HUDEP-2 (cell line): ENCODE data around the gene KIF12.
"Not testable (repeated sequence)": the region's sequence is repeated elsewhere in the genome, so short reads cannot be mapped to it uniquely, and the experiment has no call there.

Source experiments
- DNase-seq, 76 experiments: peaks; one replicate each; lab custom pipeline; 2025; ENCODE audit not compliant: unreplicated experiment in 76 of 76; lab: John Stamatoyannopoulos, UW

KIF12 gene

GRCh38 chr9:114086009-114086408, 13.1 kb downstream of the KIF12 start:
- no peak for DNase-seq

- DNase-seq = no peak
Observed at GRCh38 chr9:114085387-114085789, 13.7 kb downstream of the KIF12 start.

DNA sequence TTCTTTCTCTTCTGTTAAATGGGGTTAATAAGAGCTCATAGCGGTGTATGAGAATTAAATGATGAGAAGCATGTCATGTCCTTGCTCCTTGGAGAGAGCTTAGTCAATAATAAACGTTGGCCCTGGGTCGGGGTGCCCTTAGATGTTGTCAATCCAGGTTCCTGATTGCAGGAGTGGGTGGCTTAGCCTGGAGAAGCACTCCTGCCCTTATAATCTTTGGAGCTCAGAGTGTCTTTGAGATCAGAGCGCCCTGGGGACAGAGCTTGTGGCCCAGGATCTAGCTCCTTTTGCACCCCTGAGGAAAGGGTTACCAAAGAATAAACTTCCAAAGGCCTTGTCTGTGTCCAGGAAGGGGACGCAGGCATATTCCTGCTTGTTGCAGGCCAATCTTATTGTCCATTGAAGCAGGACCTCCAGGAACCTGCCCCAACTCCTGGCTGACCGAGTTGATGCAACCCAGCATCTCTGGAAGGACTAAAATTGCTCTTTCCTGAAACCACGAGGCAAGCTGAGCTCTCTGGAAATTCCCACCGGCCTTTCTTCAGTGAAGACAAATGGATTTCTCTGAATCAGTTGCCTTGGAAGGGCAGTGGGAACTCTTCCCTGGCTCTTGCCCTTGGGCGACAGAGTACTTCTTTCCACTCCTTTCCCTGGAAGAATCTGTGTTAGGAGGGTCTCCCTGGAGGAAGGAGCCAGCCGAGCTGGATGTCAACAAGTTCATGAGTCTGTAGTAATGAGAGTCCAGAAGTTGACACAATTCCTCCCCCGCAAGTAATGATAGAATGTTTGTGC, 14.6 kb downstream of the KIF12 start:
- DNase-seq = no peak

GRCh38 chr9:114083666-114084065, 15.4 kb downstream of the KIF12 start:
- no peak for DNase-seq

DNA sequence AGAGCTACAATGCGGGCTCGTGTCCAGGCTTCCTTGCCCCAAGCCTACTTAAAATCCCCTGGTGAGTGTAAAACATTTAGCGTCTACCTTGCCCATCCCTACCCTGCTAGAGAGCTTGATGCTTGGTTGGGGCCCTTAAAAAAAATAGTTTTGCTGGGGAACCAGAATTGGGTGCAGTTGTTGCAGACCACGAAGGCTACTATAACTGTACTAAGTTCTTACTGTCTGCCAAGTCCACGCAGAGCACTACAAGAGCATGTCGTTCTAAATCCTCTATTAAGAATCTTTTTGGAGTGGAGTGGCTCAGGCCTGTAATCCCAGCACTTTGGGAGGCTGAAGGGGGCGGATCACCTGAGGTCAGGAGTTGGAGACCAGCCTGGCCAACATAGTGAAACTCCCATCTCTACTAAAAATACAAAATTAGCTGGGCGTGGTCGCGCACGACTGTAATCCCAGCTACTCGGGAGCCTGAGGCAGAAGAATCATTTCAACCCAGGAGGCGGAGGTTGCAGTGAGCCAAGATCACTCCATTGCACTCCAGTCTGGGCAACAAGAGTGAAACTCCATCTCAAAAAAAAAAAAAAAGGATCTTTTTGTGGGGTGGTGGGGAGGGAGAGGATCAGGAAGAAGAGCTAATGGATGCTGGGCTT, 16.2 kb downstream of the KIF12 start:
- DNase-seq = not testable (repeated sequence)

GRCh38 chr9:114082017-114082762, 16.9 kb downstream of the KIF12 start:
- DNase-seq = peak in 66 of 76 experiments; percentile 4 to 81 (median 48)

- DNase-seq = no peak
Observed at GRCh38 chr9:114081441-114082016, 17.6 kb downstream of the KIF12 start.

DNA sequence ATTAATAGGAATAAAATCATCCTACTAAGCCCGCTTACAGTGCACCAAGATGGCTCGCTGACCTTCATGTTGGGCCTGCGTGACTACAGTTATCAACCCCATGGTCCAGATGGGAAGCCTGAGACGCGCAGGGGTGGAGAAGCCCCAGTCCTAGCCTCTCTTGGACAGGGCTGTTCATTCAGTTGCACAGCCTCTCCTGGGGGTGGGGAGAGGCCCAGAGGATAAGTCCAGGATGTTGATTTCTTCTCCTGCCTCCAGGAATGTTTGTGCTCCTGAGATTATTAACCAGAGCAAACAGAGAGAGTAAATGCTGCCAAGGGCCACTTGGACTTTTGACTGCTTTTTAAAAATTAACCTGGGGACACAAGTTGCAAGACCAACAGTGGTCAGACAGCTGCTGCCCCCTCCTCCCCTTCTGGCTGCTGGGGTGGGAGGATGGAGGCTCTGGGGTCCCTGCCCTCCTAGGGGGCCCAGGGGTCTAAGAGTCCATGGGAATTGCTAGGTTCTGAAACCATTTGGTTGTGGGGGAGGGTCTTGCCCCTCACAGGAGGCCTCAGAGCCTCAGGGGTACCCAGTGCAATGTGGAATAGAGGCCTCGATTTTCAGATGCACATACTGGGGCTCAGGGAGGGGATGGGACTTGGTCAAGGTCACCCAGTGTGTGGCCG, 18.2 kb downstream of the KIF12 start:
- no peak for DNase-seq

GRCh38 chr9:114080195-114080772, 18.8 kb downstream of the KIF12 start:
- DNase-seq = no peak

- no peak for DNase-seq
Observed at GRCh38 chr9:114078781-114079156, 20.3 kb downstream of the KIF12 start.

- no peak for DNase-seq
Observed at GRCh38 chr9:114078021-114078780, 20.9 kb downstream of the KIF12 start, which contains the start of gene AMBP. Gene AMBP (minus strand): TSS chr9:114078300. CDS start chr9:114078209, 91 bp downstream.

- no peak for DNase-seq
Observed at GRCh38 chr9:114077162-114077837, 21.8 kb downstream of the KIF12 start.

DNA sequence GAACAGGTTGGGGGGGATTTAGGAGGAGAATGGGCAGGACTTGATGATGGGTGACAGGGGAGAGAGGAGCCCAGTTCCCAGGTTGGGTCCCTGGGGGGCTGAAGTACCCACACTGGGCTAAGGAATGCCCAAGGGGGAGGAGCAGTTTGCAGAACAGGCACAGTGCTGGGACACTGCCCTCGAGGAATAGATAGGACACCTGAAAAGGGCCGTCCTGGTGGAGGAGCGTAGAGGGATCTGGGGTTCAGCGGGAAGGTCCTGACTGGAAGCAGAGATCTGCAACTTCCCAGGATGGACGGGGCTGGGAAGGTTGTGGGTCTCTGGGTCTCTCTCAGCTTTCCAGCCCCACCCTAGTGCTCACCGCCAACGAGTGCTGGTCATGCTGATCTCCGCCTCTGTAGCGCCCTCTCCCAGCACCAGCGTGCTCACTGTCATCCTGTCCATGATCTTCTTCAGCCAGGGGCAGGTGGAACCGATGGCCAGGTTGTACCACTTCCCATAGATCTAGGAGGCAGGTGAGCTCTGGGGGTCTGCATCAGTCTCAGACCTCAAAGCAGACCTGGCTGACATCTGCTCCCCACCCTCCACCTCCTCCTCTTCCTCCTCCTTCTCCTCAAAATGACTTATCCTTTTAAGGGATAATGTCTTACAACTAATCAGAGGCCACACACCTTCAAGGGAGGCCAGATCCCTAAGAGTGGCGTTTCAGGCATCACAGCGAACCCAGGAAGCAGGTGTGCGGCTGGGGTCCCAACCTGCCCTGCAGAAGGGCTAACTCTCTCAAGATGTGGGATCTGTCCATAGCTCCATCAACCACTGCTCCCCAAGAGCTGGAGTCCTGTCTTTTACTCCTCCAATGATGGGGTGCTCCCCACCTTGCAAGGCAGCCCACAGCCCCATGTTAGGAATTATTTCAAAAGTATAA, 22.6 kb downstream of the KIF12 start:
- no peak for DNase-seq

DNA sequence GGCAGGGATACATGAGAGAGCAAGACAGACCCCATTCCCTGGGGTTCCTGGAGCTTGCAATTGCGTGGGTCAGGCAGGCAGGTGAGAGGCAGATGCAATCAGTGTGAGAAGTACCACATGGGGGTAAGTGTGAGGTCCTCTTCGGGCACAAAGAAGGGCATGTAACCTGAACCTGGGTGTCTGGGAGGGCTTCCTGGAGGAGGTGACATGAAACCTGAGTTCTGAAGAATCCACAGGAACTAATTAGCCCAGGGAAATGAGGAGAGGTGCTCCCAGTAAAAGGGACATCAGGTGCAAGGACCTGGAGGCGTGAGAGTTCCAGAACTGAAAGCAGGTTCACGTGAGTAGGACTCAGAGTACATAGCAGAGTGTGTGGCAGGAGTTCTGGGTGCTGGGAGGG, 23.5 kb downstream of the KIF12 start:
- DNase-seq = no peak

DNA sequence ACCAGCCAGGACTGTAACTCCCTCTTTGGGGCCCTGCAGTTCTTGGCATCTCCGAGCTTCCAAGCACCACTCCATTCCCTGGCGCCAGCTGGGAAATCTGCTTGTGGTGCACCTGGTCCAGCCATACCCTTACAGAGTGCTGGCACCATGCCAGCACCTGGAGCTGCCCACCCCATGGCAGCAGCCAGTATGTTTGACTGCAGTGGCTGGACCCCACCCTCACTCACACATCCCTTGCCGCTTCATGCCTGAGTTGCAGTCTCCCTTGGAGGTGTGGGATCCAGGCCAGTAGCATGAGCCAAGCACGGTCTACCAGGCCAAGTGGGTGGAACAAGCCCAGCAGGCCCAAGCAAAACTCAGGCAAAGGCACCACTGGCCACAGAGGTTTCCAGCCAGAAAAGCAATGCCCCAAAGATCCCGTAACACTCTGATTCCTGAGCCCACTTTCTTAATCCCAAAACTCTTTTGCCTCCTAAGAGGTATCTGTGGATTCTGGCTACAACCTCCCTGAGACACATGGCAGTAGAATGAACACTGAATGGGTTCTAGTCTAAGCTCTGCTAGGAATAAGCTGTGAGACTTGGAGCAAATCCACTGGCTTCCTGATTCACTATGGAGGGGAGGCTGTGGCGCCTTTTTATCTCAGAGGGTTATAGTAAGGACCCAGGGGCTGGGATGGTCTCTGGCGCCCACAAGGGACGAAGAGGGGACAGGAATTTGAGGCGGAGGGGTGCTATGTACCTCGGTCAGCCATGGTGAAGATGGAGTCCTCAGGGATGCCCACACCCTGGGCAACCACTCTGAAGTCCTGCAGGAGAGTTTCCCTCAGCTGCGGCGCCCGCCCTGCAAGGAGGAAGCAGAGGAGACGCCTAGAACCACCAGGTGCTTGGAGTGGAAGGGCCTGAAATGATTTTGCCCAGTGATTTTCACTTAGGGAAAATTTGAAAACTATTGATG, 26.6 kb downstream of the KIF12 start:
- no peak for DNase-seq

- DNase-seq = no peak
Observed at GRCh38 chr9:114071197-114071795, 27.8 kb downstream of the KIF12 start.
